NCI-H146 treated with DMSO at 0.1 percent for 48 hours (cell line): ENCODE data around the gene SNX8.
A peak's percentile ranks its signal among the peaks of the same experiment; 100 is the strongest.
"Not testable (repeated sequence)": the region's sequence is repeated elsewhere in the genome, so short reads cannot be mapped to it uniquely, and the experiment has no call there.

Source experiments
- DNase-seq: peaks from one replicate; lab custom pipeline; 2025; ENCODE audit not compliant: unreplicated experiment; lab: John Stamatoyannopoulos, UW

SNX8 gene, protein sequence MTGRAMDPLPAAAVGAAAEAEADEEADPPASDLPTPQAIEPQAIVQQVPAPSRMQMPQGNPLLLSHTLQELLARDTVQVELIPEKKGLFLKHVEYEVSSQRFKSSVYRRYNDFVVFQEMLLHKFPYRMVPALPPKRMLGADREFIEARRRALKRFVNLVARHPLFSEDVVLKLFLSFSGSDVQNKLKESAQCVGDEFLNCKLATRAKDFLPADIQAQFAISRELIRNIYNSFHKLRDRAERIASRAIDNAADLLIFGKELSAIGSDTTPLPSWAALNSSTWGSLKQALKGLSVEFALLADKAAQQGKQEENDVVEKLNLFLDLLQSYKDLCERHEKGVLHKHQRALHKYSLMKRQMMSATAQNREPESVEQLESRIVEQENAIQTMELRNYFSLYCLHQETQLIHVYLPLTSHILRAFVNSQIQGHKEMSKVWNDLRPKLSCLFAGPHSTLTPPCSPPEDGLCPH

DNA sequence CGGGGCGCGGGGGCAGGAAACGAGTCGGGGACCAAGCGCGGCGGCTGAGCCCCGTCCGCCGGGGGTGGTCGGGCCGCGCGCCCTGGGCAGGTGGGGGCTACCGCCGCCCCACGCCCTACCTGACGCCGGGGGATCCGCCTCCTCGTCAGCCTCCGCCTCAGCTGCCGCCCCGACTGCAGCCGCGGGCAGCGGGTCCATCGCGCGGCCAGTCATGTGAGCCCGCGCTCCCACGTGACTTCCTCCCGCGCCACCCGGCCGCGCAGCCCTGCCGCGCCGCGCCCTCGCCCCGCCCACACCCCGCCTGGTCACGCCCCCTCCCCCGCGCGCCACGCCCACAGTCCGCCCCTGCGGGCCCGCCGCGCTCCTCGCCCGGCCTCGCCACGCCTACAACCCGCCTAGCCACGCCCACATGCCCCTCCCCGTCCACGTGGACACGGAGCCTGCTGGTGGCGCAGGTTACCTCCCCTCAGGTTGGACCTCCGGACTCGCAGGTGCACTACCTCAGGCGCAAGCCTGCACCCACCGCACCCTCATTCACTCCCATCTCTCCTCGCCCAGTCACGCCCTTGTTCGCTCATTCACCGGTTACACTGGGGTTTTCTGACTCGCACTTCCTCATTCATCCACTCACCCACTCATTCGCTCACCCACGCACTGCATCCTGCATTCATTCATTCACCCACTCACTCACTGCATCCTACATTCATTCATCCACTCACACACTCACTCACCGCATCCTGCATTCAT lies at the start of gene SNX8:
SNX8 (minus strand) TSS at position 233 of the 747 bp plus-strand sequence; CDS start at position 213, 20 bp downstream.
- peak; percentile 82 for DNase-seq

DNA sequence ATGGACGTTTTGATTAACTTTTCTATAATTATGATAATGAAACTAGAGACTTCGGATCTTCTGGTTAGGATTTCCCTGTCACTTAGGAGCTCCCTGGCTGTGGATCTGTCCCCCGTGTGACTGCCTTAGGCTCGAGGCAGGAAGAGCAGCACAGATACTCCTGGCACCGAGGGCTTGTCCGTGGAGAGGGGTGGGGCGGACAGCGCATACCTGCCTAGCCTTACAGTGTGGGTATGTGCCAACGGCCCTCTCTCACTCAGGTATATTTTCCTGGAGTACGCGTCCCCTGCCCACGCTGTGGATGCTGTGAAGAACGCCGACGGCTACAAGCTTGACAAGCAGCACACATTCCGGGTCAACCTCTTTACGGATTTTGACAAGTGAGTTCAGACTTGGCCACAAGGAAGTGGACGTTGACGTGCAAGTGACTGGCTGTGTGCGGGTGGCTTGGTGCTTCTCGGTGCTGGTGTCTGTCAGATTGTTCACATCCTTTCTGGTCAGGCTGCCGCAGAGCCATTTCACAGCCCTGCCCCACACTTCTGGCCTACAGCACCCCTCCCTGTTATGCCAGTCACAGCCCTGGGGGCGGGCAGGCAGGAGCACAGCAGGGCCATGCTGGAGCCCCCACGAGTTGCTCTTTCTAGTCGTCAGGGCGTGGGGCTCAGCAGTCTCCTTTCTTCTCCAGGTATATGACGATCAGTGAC lies 48.3 kb upstream of the SNX8 start:
- DNase-seq: no peak

DNA sequence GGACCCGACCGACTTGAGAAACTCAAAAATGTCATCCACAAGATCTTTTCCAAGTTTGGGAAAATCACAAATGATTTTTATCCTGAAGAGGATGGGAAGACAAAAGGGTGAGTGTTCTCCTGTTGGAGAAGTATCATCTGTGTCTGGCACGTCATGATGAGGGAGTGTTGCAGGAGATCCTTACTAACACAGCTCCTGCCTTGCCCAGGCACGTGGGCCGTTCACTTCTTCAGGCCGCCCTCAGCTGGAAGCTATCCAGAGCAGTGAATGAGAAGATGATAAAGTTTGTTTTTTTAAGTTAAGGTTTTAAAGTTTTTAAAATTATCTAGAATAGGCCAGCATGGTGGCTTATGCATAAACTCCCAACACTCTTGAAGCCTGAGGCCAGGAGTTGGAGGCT lies 46.6 kb upstream of the SNX8 start:
- DNase-seq: no peak

DNA sequence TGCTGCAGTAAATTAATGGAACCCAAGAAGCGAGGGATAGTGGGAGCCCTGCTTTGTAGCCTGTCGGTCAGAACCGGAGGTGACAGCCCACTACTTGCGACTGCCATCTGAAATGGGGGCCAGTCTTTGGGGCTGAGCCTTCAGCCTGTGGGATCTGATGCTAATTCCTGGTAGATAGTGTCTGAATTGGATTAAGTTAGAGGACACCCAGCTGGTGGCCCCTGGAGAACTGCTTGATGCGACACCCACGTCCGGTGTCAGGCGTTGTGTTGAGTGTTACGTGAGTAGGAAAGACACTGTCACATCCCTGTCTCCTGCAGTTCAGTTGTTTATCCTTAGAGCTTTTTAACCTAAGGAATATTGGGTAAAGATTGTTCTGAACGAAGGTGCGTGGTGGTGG lies 45.4 kb upstream of the SNX8 start:
- no peak for DNase-seq

DNA sequence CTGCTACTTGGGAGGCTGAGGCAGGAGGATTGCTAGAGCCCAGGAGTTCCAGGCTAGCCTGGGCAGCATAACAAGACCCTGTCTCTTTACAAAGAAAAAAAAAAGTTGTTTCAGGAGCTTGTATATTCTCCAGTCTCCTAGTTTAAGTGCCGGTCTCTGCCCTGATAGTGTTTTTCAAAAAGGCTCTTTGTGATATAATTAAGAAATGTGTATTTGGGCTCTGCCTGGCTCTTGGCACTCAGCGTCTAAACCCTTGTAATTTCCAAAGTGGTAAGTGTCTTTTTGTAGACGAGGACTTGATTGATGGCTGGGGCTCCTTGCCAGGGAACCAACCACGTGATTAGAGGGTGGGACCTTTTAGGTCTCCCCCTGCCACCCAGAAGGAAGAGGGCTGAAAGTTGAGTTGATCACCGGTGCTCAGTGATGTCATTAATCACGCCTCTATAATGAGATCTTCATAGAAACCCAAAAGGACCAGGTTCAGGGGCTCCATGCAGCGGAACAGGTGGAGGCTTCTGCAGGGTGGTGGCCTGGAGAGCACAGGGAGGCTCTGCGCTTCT lies 44.8 kb upstream of the SNX8 start:
- no peak for DNase-seq

DNA sequence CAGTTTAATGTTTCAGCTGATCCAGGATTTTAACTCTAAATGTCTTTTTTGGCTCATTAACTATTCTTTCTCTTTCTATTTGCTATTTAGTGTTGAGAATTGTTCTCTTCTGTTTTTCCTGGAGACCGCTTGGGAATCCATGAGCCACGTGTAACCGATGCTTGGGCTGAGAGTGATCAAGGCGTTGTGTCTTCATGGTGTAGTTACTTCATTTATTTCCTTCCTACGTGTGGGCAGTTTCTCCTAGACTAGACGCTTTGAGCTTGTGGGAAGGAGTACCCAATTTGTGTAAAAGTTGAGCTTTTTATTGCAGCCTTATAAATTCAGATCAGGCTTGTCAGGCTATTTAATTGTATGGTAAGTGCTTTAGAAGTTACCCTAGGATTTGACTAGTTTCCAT lies 43.3 kb upstream of the SNX8 start:
- no peak for DNase-seq

DNA sequence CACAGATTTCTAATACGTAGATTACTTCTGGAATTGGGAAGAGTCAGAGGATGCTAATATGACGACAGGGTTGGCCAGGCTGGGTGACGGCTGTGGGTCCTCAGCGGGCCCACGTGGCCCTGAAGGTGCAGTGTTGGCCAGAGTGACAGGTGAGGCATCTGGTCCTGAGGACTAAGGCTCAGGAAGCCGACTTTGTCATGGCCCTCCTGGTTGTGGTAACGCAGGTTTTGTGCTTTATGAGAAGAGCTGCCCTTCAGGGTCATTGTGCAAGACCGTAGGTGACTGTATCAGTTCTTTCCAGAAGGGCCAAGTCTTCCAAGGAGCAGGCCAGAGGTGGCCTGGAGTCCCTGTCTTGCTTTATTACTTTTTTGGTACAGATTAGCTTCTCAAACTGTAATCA lies 42.9 kb upstream of the SNX8 start:
- DNase-seq: no peak

DNA sequence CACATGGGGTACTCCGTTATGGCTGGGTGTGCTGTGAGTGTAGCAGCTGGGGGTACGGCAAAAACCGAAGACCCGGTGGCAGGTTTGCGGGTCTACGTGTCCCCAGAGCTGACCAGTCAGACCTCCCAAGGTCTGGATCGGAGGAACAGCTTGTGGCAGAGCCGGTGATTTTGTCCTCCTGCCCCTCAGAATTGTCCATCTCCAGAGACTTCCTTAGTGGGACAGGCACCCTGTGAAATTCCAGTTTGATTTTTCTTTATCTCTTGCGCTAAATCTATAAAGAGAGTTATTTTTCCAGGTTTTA lies 41.4 kb upstream of the SNX8 start:
- DNase-seq: no peak

DNA sequence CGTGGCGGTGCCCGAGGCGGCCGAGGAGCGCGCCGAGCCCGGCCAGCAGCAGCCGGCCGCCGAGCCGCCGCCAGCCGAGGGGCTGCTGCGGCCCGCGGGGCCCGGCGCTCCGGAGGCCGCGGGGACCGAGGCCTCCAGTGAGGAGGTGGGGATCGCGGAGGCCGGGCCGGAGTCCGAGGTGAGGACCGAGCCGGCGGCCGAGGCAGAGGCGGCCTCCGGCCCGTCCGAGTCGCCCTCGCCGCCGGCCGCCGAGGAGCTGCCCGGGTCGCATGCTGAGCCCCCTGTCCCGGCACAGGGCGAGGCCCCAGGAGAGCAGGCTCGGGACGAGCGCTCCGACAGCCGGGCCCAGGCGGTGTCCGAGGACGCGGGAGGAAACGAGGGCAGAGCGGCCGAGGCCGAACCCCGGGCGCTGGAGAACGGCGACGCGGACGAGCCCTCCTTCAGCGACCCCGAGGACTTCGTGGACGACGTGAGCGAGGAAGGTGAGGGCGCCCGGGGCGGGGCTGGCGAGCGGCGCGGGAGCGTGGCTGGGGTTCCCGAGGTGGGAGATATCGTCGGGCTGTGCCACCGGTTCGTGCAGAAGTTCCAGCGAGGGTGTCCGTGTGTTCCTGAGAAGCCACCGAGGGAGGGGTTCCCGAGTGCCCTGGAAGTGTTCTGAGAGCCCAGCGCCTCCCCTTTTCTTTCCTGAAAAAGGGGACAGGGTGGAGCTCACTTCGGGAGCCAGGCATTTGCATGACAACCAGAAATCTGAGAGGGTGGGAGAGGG lies 40.9 kb upstream of the SNX8 start:
- DNase-seq: no peak

DNA sequence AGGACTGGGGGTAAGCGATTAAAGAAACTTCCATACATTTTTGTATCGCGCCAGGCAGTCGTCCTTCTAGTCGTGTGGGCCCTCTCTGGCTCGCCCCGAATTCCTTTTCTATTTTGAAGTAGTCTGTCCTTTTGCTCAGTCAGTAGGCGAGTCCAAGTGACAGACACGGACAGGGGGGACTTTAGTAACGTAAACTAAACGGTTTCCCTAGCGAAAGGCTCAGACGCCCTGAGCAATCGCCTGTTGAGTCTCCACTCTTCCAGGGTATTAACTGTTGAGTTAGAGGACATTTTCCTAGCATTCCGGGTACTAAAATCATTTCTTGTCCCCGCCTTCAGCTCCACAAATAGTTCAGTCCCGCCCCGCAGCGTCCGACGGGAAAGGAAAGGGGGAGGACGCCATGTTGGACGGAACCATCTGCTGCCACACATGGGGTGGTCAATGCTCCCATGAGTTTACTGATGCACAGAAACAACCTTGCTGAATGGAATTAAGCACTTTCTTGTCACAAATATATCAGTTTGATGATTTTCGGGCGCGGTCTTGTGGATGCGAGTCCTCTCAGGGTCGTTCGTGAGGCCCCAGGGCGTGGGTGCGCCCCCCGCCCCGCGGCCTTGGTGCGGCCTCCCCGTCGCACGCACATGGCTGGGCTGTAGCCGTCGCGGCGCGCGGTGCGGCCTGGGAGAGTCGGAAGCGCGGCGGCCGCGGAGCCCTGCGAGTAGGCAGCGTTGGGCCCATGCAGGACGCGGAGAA lies 40.1 kb upstream of the SNX8 start, which contains the start of gene EIF3B:
EIF3B (plus strand) TSS at position 642 of the 753 bp plus-strand sequence; CDS start at position 737, 95 bp downstream.
- peak; percentile 90 for DNase-seq

DNA sequence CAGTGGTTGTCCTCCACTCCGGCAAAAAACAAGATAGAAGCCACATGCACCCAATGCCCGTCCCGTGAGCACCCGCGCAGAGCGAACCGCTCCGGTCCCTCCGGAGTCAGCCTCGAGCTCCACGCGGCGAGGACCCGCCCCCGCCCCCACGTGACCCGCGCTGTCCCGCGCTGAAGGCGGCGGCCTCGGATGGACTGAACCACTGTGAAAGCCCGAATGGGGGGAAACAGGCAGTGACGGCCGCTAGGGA lies 39.6 kb upstream of the SNX8 start:
- no peak for DNase-seq

DNA sequence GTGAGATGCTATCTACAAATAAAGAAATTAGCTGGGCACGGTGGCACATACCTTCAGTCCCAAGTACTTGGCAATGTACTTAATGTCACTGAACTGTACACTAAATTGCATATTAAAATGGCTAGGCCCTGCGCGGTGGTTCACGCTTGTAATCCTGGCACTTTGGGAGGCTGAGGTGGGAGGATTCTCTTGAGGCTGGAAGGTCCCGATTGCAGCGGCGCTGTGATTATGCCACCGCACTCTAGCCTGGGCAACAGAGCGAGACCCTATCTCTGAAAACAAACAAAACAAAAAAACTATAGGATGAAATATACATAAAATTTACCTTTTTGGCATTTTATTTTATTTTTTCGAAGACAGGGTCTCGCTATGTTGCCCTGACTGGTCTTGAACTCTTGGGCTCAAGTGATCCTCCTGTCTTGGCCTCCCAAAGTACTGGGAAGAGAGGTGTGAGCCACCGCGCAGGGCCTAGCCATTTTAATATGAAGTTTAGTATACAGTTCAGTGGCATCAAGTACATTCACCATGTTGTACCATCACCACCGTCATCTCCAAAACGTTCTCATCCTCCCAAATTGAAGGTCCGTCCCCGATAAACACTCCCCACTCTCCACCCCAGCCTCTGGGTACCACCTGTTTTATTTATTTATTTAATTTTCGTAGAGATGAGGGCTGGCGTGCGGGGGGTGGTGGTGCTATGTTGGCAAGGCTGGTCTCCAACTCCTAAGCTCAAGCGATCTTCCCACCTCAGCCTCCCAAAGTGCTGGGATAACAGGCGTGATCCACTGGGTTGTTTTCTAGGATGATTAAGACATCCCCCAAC lies 39.1 kb upstream of the SNX8 start:
- DNase-seq: no peak

DNA sequence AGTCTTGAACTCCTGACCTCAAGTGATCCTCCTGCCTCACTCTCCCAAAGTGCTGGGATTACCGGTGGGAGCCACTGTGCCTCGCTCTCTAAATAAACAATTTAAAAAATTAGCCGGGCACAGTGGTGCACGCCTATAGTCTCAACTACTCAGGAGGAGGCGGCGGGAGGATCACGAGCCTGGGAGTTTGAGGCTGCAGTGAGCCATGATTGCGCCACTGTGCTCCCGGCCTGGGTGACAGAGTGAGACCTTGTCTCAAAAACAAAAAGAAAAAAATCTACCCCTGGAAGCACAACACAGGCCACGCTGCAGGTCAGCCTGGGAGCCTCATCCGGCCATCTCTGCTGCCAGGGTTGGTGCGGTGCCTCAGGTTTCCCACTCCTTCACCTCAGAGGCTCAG lies 36.6 kb upstream of the SNX8 start:
- DNase-seq: no peak

DNA sequence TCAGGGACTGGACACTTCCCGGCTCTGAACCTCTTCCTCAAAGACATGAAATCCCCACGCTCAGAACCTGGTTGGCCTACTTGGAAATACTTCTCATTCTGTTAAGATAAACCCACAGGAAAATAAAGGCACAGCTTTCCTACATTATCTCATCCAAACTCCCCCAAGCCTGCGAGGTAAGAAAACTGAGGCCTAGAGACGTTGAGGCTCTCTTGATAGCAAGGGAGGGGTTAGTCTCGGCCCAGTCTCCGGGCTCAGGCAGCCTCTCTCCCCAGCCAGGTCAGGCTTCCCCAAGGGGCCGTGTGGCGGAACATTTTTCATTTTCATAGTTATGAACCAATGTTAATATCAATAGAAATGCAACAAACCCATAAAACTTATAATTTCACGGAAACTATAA lies 35.8 kb upstream of the SNX8 start:
- no peak for DNase-seq

DNA sequence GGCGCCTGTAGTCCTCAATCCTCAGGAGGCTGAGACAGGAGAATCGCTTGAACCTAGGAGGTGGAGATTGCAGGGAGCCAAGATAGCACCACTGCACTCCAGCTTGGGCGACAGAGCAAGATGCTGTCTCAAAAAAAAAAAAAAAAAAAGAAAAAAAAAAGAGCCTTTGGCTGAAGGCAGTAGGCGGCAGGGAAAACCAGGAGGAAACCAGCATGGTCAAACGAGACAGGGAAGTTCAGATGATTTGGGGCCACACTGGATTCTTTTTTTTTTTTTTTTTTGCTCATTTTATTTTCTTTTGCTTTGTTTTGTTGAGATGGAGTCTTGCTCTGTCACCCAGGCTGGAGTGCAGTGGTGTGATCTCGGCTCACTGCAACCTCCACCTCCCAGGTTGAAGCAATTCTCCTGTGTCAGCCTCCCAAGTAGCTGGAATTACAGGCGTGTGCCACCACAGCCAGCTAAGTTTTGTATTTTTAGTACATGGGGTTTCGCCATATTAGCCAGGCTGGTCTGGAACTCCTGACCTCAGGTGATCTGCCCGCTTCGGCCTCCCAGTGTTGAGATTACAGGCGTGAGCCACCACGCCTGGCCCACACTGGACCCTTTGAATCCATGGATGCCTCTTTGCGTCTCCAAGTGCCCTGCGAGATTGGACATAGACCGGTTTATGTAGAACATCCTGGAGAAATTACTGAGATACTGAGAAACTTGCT lies 33.3 kb upstream of the SNX8 start:
- DNase-seq: not testable (repeated sequence)

DNA sequence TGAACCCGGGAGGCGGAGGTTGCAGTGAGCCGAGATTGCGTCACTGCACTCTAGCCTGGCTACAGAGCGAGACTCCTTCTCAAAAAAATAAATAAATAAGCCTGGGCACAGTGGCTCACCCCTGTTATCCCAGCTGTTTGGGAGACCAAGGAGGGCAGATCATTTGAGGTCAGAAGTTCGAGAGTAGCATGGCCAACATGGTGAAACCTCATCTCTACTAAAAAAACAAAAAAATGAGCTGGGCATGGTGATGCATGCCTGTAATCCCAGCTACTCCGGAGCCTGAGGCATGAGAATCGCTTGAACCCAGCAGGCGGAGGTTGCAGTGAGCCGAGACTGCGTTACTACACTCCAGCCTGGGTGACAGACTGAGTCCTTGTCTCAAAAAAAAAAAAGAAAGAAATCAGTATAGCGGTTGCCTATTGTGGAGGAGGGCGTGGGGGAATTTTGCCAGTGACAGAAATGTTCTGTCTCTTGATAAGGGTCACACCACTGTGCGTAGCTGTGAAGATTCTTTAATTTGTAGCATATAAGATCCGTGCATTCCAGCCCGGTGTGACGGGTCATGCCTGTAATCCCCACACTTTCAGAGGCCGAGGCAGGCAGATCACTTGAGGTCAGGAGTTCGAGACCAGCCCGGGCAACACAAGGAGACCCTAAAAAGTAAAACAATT lies 22.5 kb upstream of the SNX8 start:
- no peak for DNase-seq

DNA sequence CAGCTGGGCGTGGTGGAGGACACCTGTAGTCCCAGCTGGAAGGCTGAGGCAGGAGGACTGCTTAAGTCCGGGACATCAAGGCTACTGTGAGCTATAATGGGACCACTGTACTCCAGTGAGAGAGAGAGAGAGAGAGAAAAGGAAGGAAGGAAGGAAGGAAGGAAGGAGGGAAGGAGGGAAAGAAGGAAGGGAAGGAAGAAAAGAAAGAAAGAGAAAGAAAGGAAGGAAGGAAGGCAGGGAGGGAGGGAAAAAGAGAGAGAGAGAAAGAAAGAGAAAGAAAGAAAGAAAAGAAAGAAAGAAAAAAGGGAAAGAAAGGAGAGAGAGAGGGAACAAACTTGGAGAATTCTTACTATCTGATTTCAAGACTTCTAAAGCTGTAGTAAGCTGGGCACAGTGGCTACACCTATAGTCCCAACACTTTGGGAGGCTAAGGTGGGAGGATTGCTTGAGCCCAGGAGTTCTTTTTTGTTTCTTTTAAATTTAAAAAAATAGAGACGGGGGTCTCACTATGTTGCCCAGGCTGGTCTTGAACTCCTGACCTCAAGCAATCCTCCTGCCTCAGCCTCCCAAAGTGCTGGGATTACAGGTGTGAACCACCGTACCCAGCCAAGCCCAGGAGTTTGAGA lies 18.5 kb upstream of the SNX8 start:
- not testable (repeated sequence) for DNase-seq

DNA sequence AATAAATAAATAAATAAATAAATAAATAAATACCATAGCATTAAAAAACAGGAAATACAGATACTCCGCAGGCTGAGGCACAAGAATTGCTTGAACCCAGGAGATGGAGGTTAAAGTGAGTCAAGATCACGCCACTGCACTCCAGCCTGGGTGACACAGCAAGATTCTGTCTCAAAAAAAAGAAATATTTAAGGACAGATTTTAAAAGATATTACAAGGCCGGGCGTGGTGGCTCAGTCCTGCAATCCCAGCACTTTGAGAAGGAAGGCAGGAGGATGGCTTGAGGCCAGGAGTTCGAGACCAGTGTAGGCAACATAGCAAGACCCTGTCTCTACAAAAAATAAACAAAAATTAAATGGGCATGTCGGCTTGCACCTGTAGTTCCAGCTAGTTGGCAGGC lies 17.5 kb upstream of the SNX8 start:
- DNase-seq: no peak
